A549 (cell line): ENCODE data around the gene TSGA10IP. TPM values are rescaled to one million over a fixed set of nuclear protein-coding genes. Genes with fewer than 3 reads are reported as not detected.

Experiments used
- ATAC-seq, 2 experiments: fragments of 200-7000 bp in 1 of 2; fragments of >200 bp in 1 of 2; cut with Nextera tagmentation in 1 of 2; cut with Tn5 transposase in 1 of 2; 3 replicates each; pipeline versions ENCODE4 v1.8.0 to v1.9.1; 2018 to 2020; ENCODE audit warnings: mild to moderate bottlenecking in 1 of 2, moderate library complexity in 1 of 2
- CTCF ChIA-PET: fragments of 300-600 bp; sonication (Branson Sonifier 250); formaldehyde crosslinking; extraction: SDS; loops from one replicate; lab custom pipeline; 2021; ENCODE audit warnings: antibody characterized with exemption, inconsistent platforms; lab: Yijun Ruan, JAX
- POLR2A ChIA-PET: fragments of 350-600 bp; formaldehyde crosslinking; extraction: SDS; loops from one replicate; lab custom pipeline; 2021; ENCODE audit warnings: antibody characterized with exemption, inconsistent platforms; lab: Yijun Ruan, JAX
- DNase-seq, 2 experiments: peaks; one replicate each; pipeline versions ENCODE4 v3.0.0 to v3.0.0-alpha.2; 2011 to 2016; ENCODE audit warnings: low read depth in 1 of 2, low spot score in 1 of 2
- FAIRE-seq: peaks from 2 replicates; lab custom pipeline; 2011; peaks lifted over from hg19 to GRCh38; lab: Jason Lieb, UNC
- H3K27ac ChIP-seq, 2 experiments: fragments of >200 bp; sonication (Bioruptor Twin); formaldehyde crosslinking; 3 replicates each; pipeline ENCODE4 v1.5.1; 2016 to 2017
- H3K4me1 ChIP-seq: fragments of >200 bp; sonication (Bioruptor Twin); formaldehyde crosslinking; 3 replicates; pipeline ENCODE4 v1.6.1; 2016
- H3K4me2 ChIP-seq: fragments of >200 bp; sonication (Bioruptor Twin); formaldehyde crosslinking; 3 replicates; pipeline ENCODE4 v1.6.1; 2016
- H3K4me3 ChIP-seq: fragments of >200 bp; sonication (Bioruptor Twin); formaldehyde crosslinking; 3 replicates; pipeline ENCODE4 v1.5.1; 2016
- H3K9me3 ChIP-seq: fragments of >200 bp; sonication (Bioruptor Twin); formaldehyde crosslinking; 3 replicates; pipeline ENCODE4 v1.6.1; 2016
- CEBPB ChIP-seq, 2 experiments: fragments of >200 bp in 1 of 2; sonication (Bioruptor Twin) in 1 of 2; formaldehyde crosslinking in 1 of 2; IDR thresholded peaks; 2 replicates each; pipeline ENCODE4 v1.6.1; 2012 to 2016
- CHD4 ChIP-seq: fragments of 200-600 bp; sonication (generic); IDR thresholded peaks from 2 replicates; pipeline ENCODE4 v1.6.1; 2016; ENCODE audit warnings: antibody characterized with exemption, mild to moderate bottlenecking, borderline replicate concordance
- CTCF ChIP-seq: fragments of >200 bp; sonication (Bioruptor Twin); formaldehyde crosslinking; IDR thresholded peaks from 3 replicates; pipeline ENCODE4 v1.5.1; 2016
- FOSB ChIP-seq: fragments of 250-450 bp; sonication (Bioruptor Pico); IDR thresholded peaks from 2 replicates; pipeline ENCODE4 v1.5.0; 2020; ENCODE audit warnings: mild to moderate bottlenecking, moderate library complexity
- FOSL2 ChIP-seq, 2 experiments: fragments of 450-650 bp in 1 of 2; fragments of >200 bp in 1 of 2; sonication (Bioruptor Twin) in 1 of 2; formaldehyde crosslinking; IDR thresholded peaks; 2 replicates each; pipeline versions ENCODE4 v1.5.0 to v1.6.1; 2016 to 2020; ENCODE audit warnings: mild to moderate bottlenecking in 1 of 2, moderate library complexity in 1 of 2
- GATA3 ChIP-seq: IDR thresholded peaks from 2 replicates; pipeline ENCODE4 v1.6.1; 2012; ENCODE audit warnings: borderline replicate concordance
- HDAC2 ChIP-seq: fragments of 200-600 bp; sonication (generic); IDR thresholded peaks from 2 replicates; pipeline ENCODE4 v1.6.1; 2016
- HOXB13 ChIP-seq: fragments of 250-450 bp; sonication (Bioruptor Pico); IDR thresholded peaks from 2 replicates; pipeline ENCODE4 v1.5.0; 2020; ENCODE audit warnings: low read depth, mild to moderate bottlenecking, moderate library complexity
- JUNB ChIP-seq: fragments of >200 bp; sonication (Bioruptor Twin); formaldehyde crosslinking; IDR thresholded peaks from 2 replicates; pipeline ENCODE4 v1.6.1; 2016
- NFE2L2 ChIP-seq: fragments of 150-350 bp; conservative IDR thresholded peaks from 2 replicates; pipeline ENCODE4 v1.6.1; 2014; ENCODE audit warnings: low read length
- POLR2A ChIP-seq: IDR thresholded peaks from 2 replicates; pipeline ENCODE4 v1.6.1; 2012; ENCODE audit warnings: mild to moderate bottlenecking, low read length
- RNF2 ChIP-seq: fragments of 200-600 bp; sonication (generic); IDR thresholded peaks from 2 replicates; pipeline ENCODE4 v1.6.1; 2016; ENCODE audit warnings: low read depth, mild to moderate bottlenecking, antibody characterized with exemption, moderate library complexity, borderline replicate concordance
- SREBF2 ChIP-seq: fragments of 450-650 bp; IDR thresholded peaks from 2 replicates; pipeline ENCODE4 v1.6.1; 2014; ENCODE audit warnings: mild to moderate bottlenecking, moderate library complexity
- TFCP2L1 ChIP-seq: fragments of 250-450 bp; sonication (Bioruptor Pico); IDR thresholded peaks from 2 replicates; pipeline ENCODE4 v1.5.0; 2021; ENCODE audit warnings: mild to moderate bottlenecking
- ZC3H11A ChIP-seq: fragments of 450-650 bp; IDR thresholded peaks from 2 replicates; pipeline ENCODE4 v1.6.1; 2014; ENCODE audit warnings: antibody characterized with exemption, mild to moderate bottlenecking
- ZFP36 ChIP-seq: fragments of 450-650 bp; IDR thresholded peaks from 2 replicates; pipeline ENCODE4 v1.6.1; 2014; ENCODE audit warnings: borderline replicate concordance; ENCODE audit not compliant: partially characterized antibody
- ZSCAN20 ChIP-seq: fragments of 250-450 bp; sonication (Bioruptor Pico); IDR thresholded peaks from 2 replicates; pipeline ENCODE4 v1.8.0; 2022; ENCODE audit warnings: mild to moderate bottlenecking, moderate library complexity
- WGBS: methylation state at CpG from one replicate; pipeline ENCODE4 v1.1.6; 2017; ENCODE audit errors: missing lambda C conversion rate; 5-methylcytosine and 5-hydroxymethylcytosine counted together
- polyA plus RNA-seq, 4 experiments: library from polyadenylated mRNA; depleted of rRNA in 3 of 4; stranded (reverse); fragments of >200 nt; fragmentation: RNase III in 1 of 4; extraction: RNeasy Plus Mini Kit Qiagen cat#74134 plus additional on column Dnase treatment in 1 of 4; gene quantifications; 2 replicates in 3 of 4; 3 replicates in 1 of 4; pipeline ENCODE4 v1.2.3, GENCODE V29; 2011 to 2017
- TF ChIP-seq, protein P1 (sequence below): fragments of 250-450 bp; sonication (Bioruptor Pico); IDR thresholded peaks from 2 replicates; pipeline ENCODE4 v1.5.0; 2020; ENCODE audit warnings: low read depth, mild to moderate bottlenecking, moderate library complexity

TSGA10IP gene
- polyA plus RNA-seq, 2 of the 4 experiments (the other 2 are of a cell fraction), result not detected

- ATAC-seq (no peak), FAIRE-seq (no peak)
- CTCF ChIA-PET, result interaction anchor here (1.3 to 6.3 kb wide), 3 partner anchors 23 to 80 kb away, joined by 4 to 35 read pairs (median 15); no protein-coding TSS in a partner anchor
Observed at GRCh38 chr11:65964906-65965305, 19.6 kb downstream of the TSGA10IP start.

GRCh38 chr11:65965986-65966762 is 20.9 kb downstream of the TSGA10IP start:
- Histone ChIP-seq H3K4me2 (no peak overlapping the region), H3K27ac (no peak overlapping the region), H3K9me3 (no peaks in the 10 kb centered on the region), H3K4me1 (peaks cover 12% of the 10 kb centered on the region; the same call in 2 of the 3 replicates), H3K4me3 (no peak overlapping the region)
- 93% methylated on average over 36 of the region's 36 CpGs for WGBS
- CTCF ChIA-PET, result interaction anchor here (0.7 to 6.3 kb wide), 5 partner anchors 11 to 122 kb away, joined by 3 to 35 read pairs (median 3); partner anchors contain the start of gene FIBP
- POLR2A ChIA-PET, result no interaction called here
- DNase-seq, result no peak
- FAIRE-seq, result no peak
- ATAC-seq, result no peak
- TF ChIP-seq HOXB13 (CRISPR knock-in tag) (no peak), GATA3 (no peak), NFE2L2 (no peak), HDAC2 (no peak), CTCF (no peak), SREBF2 (no peak), ZC3H11A (no peak), ZFP36 (no peak), JUNB (no peak), RNF2 (no peak)
- TF ChIP-seq, all 56 proteins: peak for 0

More at GRCh38 chr11:65964906-65965305, 19.6 kb downstream of the TSGA10IP start:
- Histone ChIP-seq H3K27ac (no peak overlapping the region), H3K4me3 (no peak overlapping the region)
- no peak for TF ChIP-seq FOSB
- no peak for TF ChIP-seq POLR2A
- TF ChIP-seq, protein P1, sequence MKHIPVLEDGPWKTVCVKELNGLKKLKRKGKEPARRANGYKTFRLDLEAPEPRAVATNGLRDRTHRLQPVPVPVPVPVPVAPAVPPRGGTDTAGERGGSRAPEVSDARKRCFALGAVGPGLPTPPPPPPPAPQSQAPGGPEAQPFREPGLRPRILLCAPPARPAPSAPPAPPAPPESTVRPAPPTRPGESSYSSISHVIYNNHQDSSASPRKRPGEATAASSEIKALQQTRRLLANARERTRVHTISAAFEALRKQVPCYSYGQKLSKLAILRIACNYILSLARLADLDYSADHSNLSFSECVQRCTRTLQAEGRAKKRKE (CRISPR knock-in tag), result no peak
- TF ChIP-seq CEBPB (IDR thresholded peaks at IDR 0.05), result no peak
- no peak for TF ChIP-seq ZSCAN20
- no peak for TF ChIP-seq TFCP2L1 (CRISPR knock-in tag)
- no peak for TF ChIP-seq FOSL2 (IDR thresholded peaks at IDR 0.05)
- no peak for TF ChIP-seq FOSL2 (CRISPR knock-in tag; IDR thresholded peaks at IDR 0.05)
- TF ChIP-seq, all 56 proteins: peak for 0
- WGBS, result 81% methylated on average over 10 of the region's 10 CpGs
- DNase-seq, result no peak
- POLR2A ChIA-PET, result interaction anchor here (0.6 kb wide), 1 partner anchor 66 kb away, joined by 3 read pairs; no protein-coding TSS in a partner anchor
- no peaks in the 10 kb centered on the region for H3K9me3 ChIP-seq
- H3K4me2 ChIP-seq, result no peak overlapping the region
- H3K4me1 ChIP-seq, result peaks cover 12% of the 10 kb centered on the region; the same call in 2 of the 3 replicates

DNA sequence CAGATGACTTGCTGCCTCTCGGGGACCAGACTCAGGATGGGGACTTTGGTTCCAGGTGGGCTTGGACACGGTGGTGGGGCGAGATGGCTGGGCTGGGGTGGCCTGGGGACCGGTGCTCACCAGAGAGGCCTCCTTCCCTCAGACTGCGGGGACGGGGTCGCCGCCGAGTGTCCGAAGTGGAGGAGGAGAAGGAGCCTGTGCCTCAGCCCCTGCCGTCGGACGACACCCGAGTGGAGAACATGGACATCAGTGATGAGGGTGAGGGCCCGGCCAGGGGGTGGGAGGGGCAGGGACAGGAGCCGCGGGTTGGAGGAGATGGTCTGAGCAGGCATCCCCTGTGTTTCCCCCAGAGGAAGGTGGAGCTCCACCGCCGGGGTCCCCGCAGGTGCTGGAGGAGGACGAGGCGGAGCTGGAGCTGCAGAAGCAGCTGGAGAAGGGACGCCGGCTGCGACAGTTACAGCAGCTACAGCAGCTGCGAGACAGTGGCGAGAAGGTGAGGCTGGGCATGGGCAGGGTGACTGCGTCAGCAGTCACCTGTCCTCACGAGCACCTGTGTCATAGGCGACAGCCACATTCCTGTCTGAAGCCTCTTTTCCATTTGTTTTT is 22.2 kb downstream of the TSGA10IP start:
- TF ChIP-seq HDAC2, result no peak
- TF ChIP-seq CHD4, result no peak
- TF ChIP-seq FOSL2 (IDR thresholded peaks at IDR 0.05), result no peak
- no peak for TF ChIP-seq FOSL2 (CRISPR knock-in tag; IDR thresholded peaks at IDR 0.05)
- no peak for TF ChIP-seq NFE2L2
- TF ChIP-seq GATA3, result no peak
- no peak for TF ChIP-seq CEBPB (IDR thresholded peaks at IDR 0.05)
- no peak for TF ChIP-seq JUNB
- TF ChIP-seq HOXB13 (CRISPR knock-in tag), result no peak
- Histone ChIP-seq H3K9me3 (no peaks in the 10 kb centered on the region), H3K4me1 (peaks cover 12% of the 10 kb centered on the region; the same call in 2 of the 3 replicates), H3K4me3 (no peak overlapping the region), H3K4me2 (no peak overlapping the region), H3K27ac (no peak overlapping the region)
- no peak for FAIRE-seq
- ATAC-seq, result no peak
- POLR2A ChIA-PET, result no interaction called here
- CTCF ChIA-PET, result interaction anchor here (0.6 to 6.3 kb wide), 5 partner anchors 10 to 83 kb away, joined by 3 to 35 read pairs (median 7); partner anchors contain the start of gene FIBP
- 96% methylated on average over 29 of the region's 30 CpGs for WGBS
- DNase-seq, result no peak
